Immature natural killer cell (primary cell): ENCODE results near the gene MMP19. TPM values are rescaled to one million over a fixed set of nuclear protein-coding genes. Genes with fewer than 3 reads are reported as not detected.
"Not testable (repeated sequence)": the region's sequence is repeated elsewhere in the genome, so short reads cannot be mapped to it uniquely, and the experiment has no call there.

Experiments used
- DNase-seq, 3 donors: peaks; one replicate each; pipeline ENCODE4 v3.0.0; 2022; ENCODE audit warnings: mixed read lengths in 1 of 3
- H3K27ac Mint-ChIP-seq, 6 donors: one replicate each; pipeline ENCODE4 v1.8.0; 2020; ENCODE audit warnings: mixed read lengths in 6 of 6, mild to moderate bottlenecking in 5 of 6, inconsistent platforms in 4 of 6, moderate library complexity in 3 of 6
- H3K27me3 Mint-ChIP-seq, 3 donors: one replicate each; pipeline ENCODE4 v1.8.0; 2020 to 2021; ENCODE audit warnings: low read depth in 3 of 3, mild to moderate bottlenecking in 3 of 3, mixed read lengths in 3 of 3, moderate library complexity in 3 of 3, inconsistent platforms in 1 of 3
- H3K36me3 Mint-ChIP-seq, 3 donors: one replicate each; pipeline ENCODE4 v1.8.0; 2020; ENCODE audit warnings: mixed read lengths in 3 of 3, inconsistent platforms in 2 of 3, mild to moderate bottlenecking in 2 of 3
- H3K4me1 Mint-ChIP-seq, 2 donors: one replicate each; pipeline ENCODE4 v1.8.0; 2020; ENCODE audit warnings: inconsistent platforms in 2 of 2, mild to moderate bottlenecking in 2 of 2, mixed read lengths in 2 of 2, moderate library complexity in 1 of 2
- H3K4me3 Mint-ChIP-seq, 5 donors: one replicate each; pipeline ENCODE4 v1.8.0; 2020; ENCODE audit warnings: mild to moderate bottlenecking in 5 of 5, mixed read lengths in 5 of 5, inconsistent platforms in 3 of 5, moderate library complexity in 3 of 5
- H3K9me3 Mint-ChIP-seq, 6 donors: one replicate each; pipeline ENCODE4 v1.8.0; 2020; ENCODE audit warnings: mild to moderate bottlenecking in 6 of 6, mixed read lengths in 6 of 6, inconsistent platforms in 4 of 6, moderate library complexity in 3 of 6
- polyA plus RNA-seq, 3 donors: library from polyadenylated mRNA; unstranded; fragments of 300-500 nt; fragmentation: Illumina TruSeq; gene quantifications; one replicate each; pipeline ENCODE4 v1.2.3, GENCODE V29; 2021

The MMP19 gene
- polyA plus RNA-seq, 3 donors from 2014 or later, result 0.10 TPM; not detected in 2

DNA sequence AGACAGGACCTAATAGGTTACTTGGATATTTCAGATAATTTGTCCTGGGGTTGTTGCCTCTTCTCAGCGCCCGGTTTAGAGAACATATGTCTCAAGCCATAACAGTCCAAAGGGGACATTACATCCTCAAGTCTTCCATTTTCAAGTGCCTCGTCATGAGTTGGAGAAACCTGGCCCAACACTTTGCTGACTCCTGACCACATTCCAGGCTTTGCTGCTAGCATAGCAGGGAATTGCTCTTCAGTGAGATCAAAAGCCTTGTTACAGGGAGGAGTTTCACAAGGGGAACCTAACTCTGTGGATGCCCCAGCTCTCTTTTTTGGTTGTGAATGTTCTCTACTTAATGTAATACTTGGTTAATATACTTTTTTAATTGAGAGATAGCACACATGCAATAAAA lies 8.2 kb upstream of the MMP19 start:
- DNase-seq, result no peak
- H3K36me3 Mint-ChIP-seq, result no peaks in the 10 kb centered on the region
- H3K27ac Mint-ChIP-seq, result no peak overlapping the region
- H3K9me3 Mint-ChIP-seq, result peaks cover 0 to 3% (median 0%) of the 10 kb centered on the region in 6 donors
- H3K4me1 Mint-ChIP-seq, result no peaks in the 10 kb centered on the region
- no peak overlapping the region for H3K4me3 Mint-ChIP-seq
- H3K27me3 Mint-ChIP-seq, result peaks cover 0 to 13% (median 1%) of the 10 kb centered on the region in 3 donors

DNA sequence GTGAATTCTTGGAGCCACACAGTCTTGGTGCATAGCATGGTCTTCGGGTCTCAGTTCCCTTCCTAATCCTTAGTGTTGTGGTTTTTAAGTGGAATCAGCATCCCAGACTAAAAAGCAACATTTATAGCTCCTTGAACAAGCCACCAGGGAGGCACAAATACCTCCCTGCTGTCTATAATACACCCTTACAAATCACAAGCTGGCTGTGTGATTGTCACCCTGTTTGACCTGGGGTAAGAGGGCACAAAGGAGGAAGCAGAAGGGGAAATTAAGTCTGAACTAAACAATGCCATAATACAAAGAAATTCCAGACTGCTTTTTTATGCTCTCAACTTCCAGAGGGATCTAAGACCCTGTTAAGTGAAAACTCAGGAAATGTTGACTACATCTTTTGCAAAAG lies 7.7 kb upstream of the MMP19 start:
- H3K4me3 Mint-ChIP-seq, result no peak overlapping the region
- peaks cover 0 to 3% (median 0%) of the 10 kb centered on the region in 6 donors for H3K9me3 Mint-ChIP-seq
- H3K4me1 Mint-ChIP-seq, result no peaks in the 10 kb centered on the region
- peaks cover 1 to 13% (median 1%) of the 10 kb centered on the region in 3 donors for H3K27me3 Mint-ChIP-seq
- peak overlapping the region in 1 of 6 donors; percentile 58 for H3K27ac Mint-ChIP-seq
- DNase-seq, result no peak
- no peaks in the 10 kb centered on the region for H3K36me3 Mint-ChIP-seq

DNA sequence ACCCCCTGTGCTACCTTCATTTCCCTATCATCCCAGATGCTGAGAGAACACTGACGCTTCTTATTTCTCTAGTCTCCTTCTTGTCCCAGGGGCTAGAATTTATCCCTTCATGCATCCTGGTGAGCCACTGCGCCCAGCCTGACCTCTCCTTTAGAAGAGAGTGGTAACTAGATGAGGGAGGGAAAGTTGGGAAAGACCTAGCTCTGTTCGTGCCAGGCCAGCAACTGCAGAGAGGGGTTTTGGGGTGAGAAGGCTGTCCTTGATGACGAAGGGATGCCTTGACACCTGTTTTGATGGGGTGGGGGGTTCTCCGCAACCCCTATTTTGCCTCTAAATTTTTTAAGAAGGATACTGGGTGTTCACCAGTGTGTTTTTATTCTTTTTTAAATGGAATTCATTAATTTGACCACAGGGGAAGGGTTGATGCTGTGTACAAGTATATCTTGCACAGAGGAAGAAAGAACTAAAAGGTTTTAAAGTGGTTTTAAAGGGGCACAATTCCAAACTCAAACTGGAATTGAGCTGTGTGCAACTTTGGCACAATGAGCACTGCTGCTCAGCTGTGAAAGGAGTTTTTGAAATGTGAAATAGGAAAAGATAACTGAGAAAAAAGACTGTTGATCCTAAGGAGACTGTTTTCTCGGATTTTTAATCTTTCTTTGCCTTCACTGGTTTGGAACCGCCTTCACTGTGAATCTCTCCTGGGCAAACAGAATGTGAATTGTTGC lies 7.0 kb upstream of the MMP19 start:
- peaks cover 0 to 3% (median 0%) of the 10 kb centered on the region in 6 donors for H3K9me3 Mint-ChIP-seq
- peaks cover 1 to 10% (median 1%) of the 10 kb centered on the region in 3 donors for H3K27me3 Mint-ChIP-seq
- no peaks in the 10 kb centered on the region for H3K4me1 Mint-ChIP-seq
- DNase-seq, result no peak
- no peak overlapping the region for H3K27ac Mint-ChIP-seq
- no peaks in the 10 kb centered on the region for H3K36me3 Mint-ChIP-seq
- no peak overlapping the region for H3K4me3 Mint-ChIP-seq

DNA sequence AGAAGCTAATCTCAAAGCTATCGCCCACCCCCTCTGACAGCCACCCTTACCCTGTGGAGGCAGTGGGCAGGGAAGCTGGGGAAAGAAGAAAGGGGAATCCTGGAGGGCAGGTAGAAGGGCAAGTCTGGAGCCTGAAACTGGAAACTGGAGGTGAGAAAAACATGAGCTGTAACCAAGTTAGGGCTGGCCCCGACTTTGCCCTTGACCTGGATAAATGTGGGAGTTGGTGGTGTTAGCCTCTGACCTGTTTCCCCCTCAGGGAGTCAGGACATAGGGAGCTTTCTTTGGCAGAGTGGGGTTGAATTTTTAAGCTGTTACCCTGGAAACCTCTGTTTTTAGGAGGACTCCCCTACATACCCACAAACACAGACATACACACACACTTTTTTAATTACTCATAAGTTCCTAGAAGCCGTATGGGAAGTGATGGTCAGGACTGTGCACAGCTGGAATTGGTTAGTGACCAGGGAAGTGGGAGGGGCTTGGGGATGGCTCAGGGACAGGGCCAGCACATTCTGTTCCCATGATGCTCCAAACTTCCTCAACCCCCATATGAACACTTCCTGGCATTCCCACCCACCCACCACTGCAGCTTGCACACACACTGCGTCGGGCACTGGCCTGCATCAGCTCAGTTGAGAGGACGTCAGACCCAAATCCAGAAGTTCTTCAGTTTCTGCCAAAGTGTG lies 5.0 kb upstream of the MMP19 start:
- Mint-ChIP-seq H3K4me3 (no peak overlapping the region), H3K9me3 (peaks cover 0 to 3% (median 0%) of the 10 kb centered on the region in 6 donors), H3K36me3 (no peaks in the 10 kb centered on the region), H3K4me1 (no peaks in the 10 kb centered on the region), H3K27me3 (peaks cover 1 to 10% (median 4%) of the 10 kb centered on the region in 3 donors), H3K27ac (no peak overlapping the region)
- no peak for DNase-seq

DNA sequence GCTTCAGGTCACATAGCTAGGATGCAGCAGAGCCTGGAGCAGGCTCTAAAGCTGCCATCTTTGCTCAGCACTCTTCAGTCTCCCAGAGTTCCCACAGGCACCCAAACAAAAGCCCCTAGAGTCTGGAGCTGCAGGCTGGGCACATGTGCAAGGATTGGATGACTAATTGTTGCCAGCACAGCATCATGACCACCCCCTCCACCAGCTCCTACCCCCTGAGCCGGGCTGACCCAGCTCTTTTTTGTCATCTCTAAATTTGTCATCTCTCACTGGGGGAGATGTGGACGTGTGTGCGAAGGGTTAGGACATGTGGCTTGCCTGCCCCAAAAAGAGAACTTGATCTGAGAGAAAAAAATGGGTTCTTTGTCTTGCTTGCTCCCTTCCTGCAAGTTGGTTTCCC lies 4.3 kb upstream of the MMP19 start:
- Mint-ChIP-seq H3K36me3 (no peaks in the 10 kb centered on the region), H3K4me1 (no peaks in the 10 kb centered on the region), H3K27ac (no peak overlapping the region), H3K27me3 (peaks cover 1 to 10% (median 4%) of the 10 kb centered on the region in 3 donors), H3K4me3 (no peak overlapping the region), H3K9me3 (peaks cover 0 to 3% (median 0%) of the 10 kb centered on the region in 6 donors)
- no peak for DNase-seq

- H3K4me3 Mint-ChIP-seq, result no peak overlapping the region
- DNase-seq, result no peak
- peaks cover 0 to 3% (median 0%) of the 10 kb centered on the region in 6 donors for H3K9me3 Mint-ChIP-seq
- peaks cover 1 to 10% (median 4%) of the 10 kb centered on the region in 3 donors for H3K27me3 Mint-ChIP-seq
- H3K4me1 Mint-ChIP-seq, result no peaks in the 10 kb centered on the region
- H3K27ac Mint-ChIP-seq, result no peak overlapping the region
- no peaks in the 10 kb centered on the region for H3K36me3 Mint-ChIP-seq
Observed at GRCh38 chr12:55845785-55846496, 3.2 kb upstream of the MMP19 start.

GRCh38 chr12:55845361-55845760 lies 2.6 kb upstream of the MMP19 start:
- H3K9me3 Mint-ChIP-seq, result peaks cover 0 to 3% (median 0%) of the 10 kb centered on the region in 6 donors
- H3K36me3 Mint-ChIP-seq, result no peaks in the 10 kb centered on the region
- no peaks in the 10 kb centered on the region for H3K4me1 Mint-ChIP-seq
- no peak for DNase-seq
- H3K4me3 Mint-ChIP-seq, result no peak overlapping the region
- H3K27me3 Mint-ChIP-seq, result peaks cover 1 to 10% (median 4%) of the 10 kb centered on the region in 3 donors
- H3K27ac Mint-ChIP-seq, result no peak overlapping the region

GRCh38 chr12:55844961-55845360 lies 2.2 kb upstream of the MMP19 start:
- H3K9me3 Mint-ChIP-seq, result peaks cover 0 to 3% (median 0%) of the 10 kb centered on the region in 6 donors
- no peaks in the 10 kb centered on the region for H3K4me1 Mint-ChIP-seq
- H3K27ac Mint-ChIP-seq, result no peak overlapping the region
- DNase-seq, result no peak
- no peak overlapping the region for H3K4me3 Mint-ChIP-seq
- peaks cover 1 to 10% (median 4%) of the 10 kb centered on the region in 3 donors for H3K27me3 Mint-ChIP-seq
- no peaks in the 10 kb centered on the region for H3K36me3 Mint-ChIP-seq

DNA sequence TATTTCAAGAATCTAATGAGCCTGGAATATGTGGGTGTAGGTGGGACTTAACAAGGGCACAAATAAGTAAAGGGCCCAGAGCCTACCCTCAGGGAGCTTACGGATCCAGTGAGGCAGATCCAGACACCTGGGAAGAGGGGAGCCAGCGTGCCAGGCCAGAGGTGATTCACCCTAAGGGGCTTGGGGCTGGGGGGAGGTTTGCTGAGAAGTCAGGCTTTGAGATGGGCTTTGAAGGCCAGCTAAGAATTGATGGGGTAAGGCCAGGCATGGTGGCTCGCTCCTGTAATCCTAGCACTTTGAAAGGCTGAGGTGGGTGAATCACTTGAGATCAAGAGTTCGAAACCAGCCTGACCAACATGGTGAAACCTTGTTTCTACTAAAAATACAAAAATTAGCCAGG lies 695 bp upstream of the MMP19 start:
- H3K27ac Mint-ChIP-seq, result no peak overlapping the region
- no peaks in the 10 kb centered on the region for H3K4me1 Mint-ChIP-seq
- H3K4me3 Mint-ChIP-seq, result no peak overlapping the region
- no peaks in the 10 kb centered on the region for H3K36me3 Mint-ChIP-seq
- H3K27me3 Mint-ChIP-seq, result peaks cover 3 to 6% (median 4%) of the 10 kb centered on the region in 3 donors
- peaks cover 0 to 3% (median 0%) of the 10 kb centered on the region in 6 donors for H3K9me3 Mint-ChIP-seq
- no peak for DNase-seq

- Mint-ChIP-seq H3K36me3 (no peaks in the 10 kb centered on the region), H3K27ac (no peak overlapping the region), H3K27me3 (peaks cover 3 to 4% (median 3%) of the 10 kb centered on the region in 3 donors), H3K4me1 (no peaks in the 10 kb centered on the region), H3K9me3 (no peaks in the 10 kb centered on the region), H3K4me3 (no peak overlapping the region)
- no peak for DNase-seq
Observed at GRCh38 chr12:55840581-55841351, 2.0 kb downstream of the MMP19 start.

- Mint-ChIP-seq H3K27ac (peak overlapping the region in 1 of 6 donors; percentile 65), H3K4me3 (no peak overlapping the region), H3K9me3 (no peaks in the 10 kb centered on the region)
Observed at GRCh38 chr12:55839345-55840140, 3.2 kb downstream of the MMP19 start.

DNA sequence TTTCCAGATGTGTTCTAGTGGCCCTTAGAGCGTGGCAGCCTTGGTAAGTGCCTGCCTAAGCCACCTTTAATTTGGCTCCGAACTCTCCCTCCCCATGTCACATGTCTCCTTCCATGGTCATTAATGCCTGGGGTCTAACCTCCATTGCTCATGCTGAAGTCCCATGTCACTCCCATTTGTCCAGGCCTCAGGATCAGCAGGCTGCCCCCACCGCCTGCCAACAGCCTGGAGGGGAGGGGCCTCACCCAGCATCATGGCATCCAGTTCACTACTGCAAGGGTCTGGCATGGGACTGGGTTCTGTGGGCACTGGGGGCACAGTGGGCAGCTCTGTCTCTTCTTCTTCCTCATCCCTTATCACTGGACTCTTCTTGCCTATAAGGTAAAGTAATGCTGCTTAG lies 4.4 kb downstream of the MMP19 start:
- Mint-ChIP-seq H3K4me3 (no peak overlapping the region), H3K9me3 (no peaks in the 10 kb centered on the region), H3K27ac (no peak overlapping the region)

More at GRCh38 chr12:55839345-55840140, 3.2 kb downstream of the MMP19 start:
- no peak for DNase-seq
- Mint-ChIP-seq H3K27me3 (peaks cover 3% of the 10 kb centered on the region in 3 donors), H3K4me1 (no peaks in the 10 kb centered on the region), H3K36me3 (no peaks in the 10 kb centered on the region)

DNA sequence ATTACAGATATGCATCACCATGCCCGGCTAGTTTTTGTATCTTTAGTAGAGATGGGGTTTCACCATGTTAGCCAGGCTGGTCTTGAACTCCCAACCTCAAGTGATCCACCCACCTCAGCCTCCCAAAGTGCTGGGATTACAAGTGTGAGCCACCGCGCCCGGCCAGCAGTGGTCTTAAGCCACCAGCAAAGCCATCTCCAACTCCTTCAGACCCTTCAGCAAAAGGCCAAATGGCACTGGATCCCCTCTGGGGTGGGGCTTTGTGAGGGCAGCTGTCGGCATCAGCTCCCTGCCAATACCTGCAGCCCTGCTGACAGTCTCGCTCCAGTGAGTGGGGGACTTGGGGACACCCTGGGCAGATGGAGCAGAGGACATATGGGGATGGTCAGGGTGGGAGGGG lies 8.3 kb downstream of the MMP19 start:
- not testable (repeated sequence) for DNase-seq, H3K9me3 Mint-ChIP-seq, H3K36me3 Mint-ChIP-seq, H3K27me3 Mint-ChIP-seq, H3K27ac Mint-ChIP-seq, H3K4me3 Mint-ChIP-seq
- peaks cover 29% of the 10 kb centered on the region in 2 donors for H3K4me1 Mint-ChIP-seq

More for the DNA sequence above, 4.4 kb downstream of the MMP19 start:
- Mint-ChIP-seq H3K27me3 (peaks cover 1 to 3% (median 3%) of the 10 kb centered on the region in 3 donors), H3K4me1 (peaks cover 0 to under 1% of the 10 kb centered on the region in 2 donors), H3K36me3 (no peaks in the 10 kb centered on the region)
- no peak for DNase-seq
